Measurements from ENCODE around the gene FGD5.

FGD5 gene

DNA sequence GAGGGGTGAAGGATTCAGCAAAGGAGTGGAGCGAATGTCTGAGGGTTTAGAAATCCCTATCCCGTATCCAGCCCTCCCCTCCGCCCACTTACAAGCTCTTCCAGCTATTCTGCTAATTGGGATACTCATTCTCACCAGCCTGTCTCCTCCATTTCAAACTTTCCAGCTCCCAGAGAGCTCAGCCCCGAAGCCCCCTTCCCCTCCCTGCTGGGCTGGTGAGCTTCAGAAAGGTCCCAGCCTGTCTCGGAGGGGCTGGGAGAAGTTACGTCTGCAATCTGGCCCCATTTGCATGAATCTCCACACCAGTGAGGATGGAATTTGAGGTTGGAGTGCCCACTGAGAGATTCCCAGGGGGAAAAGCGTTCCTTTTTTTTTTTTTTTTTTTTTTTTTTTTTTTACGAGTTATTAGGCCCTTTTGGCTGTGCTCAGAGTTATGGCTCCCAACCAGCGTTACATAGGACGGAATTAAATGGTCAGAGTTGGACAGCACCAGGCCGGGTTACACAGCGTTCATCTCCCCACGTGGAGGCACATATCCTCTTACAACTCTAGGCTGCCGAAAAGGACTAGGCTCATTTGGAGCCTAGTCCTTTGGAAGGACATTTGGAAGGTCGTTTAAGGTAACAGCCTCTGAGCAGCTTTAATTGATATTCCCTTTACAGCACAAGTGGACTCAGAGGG, 34.6 kb downstream of the FGD5 start:
- no peak for DNase-seq

DNA sequence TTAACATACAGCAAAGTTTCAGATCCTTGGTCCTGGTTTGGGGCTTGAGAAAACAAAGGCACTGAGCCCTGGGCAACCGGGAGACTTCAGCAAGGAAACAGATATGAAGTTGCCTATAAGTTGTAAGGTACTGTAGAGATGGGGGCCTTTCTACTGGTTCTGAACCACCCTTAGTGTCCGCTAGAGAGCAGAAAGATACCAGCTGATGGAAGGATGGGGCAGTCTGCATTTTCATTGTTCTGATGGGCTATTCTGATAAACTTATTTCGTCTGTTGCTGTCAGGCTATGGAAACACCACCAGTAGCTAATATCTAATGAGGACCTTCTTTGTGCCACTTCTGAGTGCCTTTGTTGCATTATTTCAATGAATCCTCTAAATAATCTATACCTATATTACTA, 38.7 kb downstream of the FGD5 start:
- DNase-seq, result no peak

GRCh38 chr3:14858105-14858504, 39.3 kb downstream of the FGD5 start:
- DNase-seq, result no peak

- no peak for DNase-seq
Measured at GRCh38 chr3:14859880-14860279, 41.1 kb downstream of the FGD5 start.

DNA sequence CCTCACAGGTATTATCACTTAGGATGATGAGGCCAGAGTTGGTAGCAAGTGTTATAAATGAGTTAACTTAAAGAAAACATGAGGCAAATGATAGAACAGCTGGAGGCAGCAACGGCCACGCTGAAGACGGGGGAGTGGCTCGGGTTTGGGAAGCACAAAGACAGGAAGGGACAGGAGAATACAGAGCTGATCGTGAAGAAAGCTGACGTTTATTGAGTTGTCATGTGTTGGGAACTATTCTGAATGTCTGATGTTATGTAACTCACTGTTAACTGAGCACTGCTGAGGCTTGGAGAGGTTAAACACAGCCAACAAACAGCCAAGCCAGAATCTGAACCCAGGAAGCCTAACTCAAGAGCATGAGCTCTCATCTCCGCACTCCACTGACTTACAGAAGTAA, 42.3 kb downstream of the FGD5 start:
- DNase-seq, result no peak

DNA sequence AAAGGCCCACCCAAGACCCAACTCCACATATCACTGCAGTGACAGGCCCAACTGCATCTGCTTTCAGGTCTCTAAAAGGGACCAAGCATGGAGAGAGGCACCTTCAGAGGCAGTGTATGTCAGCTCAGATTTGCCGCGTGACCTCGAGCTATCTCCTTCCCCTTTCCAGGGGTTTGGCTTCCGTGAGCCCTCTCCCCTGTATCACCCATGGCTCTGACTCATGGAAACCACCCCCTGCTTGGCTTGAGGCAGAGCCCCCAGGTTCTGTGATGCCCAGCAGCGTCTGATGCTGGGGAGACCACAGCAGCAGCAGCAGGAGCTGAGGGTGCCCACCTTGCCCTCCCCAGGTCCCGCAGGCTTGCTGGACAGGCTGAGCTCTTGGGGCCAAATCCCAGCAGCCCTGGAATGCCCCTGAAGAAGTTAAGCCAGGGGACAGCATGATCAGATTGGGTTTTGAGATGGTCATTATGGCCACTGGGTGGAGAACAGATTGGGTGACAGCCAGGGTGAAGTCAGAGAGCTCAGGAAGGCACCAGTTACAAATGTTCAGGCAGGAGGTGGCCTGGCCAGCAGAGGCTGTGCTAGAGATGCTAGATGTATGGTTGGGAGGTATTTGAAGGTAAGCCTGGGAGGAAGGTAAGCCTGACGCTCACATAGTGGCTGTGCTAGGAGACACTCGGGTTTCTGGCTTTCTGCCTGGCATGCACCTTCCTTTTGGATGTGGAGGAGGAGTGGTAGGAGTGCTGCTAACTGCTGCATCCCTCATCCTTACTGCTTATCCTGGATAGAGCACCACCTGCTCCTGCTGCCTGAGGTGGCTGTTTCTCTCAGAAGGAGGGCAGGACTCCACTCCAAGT, 42.9 kb downstream of the FGD5 start:
- DNase-seq, result no peak

DNA sequence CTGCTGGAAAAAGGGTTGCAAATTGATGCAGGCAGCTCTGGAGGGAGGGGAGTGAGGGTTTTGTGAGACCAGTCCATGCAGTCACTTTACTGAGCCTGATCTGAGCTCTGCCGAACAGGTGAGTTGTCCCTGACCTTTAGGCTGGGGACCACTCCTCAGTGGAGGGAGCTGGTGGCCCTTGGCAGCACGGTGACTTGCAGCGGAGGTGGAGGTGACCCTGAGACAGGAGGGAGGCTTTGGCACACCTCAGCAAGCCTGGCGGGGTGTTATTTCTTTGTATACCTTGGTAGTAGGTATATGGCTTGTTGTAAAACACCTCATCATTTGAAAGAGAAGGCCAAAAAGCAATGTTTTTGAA, 43.5 kb downstream of the FGD5 start:
- no peak for DNase-seq

DNA sequence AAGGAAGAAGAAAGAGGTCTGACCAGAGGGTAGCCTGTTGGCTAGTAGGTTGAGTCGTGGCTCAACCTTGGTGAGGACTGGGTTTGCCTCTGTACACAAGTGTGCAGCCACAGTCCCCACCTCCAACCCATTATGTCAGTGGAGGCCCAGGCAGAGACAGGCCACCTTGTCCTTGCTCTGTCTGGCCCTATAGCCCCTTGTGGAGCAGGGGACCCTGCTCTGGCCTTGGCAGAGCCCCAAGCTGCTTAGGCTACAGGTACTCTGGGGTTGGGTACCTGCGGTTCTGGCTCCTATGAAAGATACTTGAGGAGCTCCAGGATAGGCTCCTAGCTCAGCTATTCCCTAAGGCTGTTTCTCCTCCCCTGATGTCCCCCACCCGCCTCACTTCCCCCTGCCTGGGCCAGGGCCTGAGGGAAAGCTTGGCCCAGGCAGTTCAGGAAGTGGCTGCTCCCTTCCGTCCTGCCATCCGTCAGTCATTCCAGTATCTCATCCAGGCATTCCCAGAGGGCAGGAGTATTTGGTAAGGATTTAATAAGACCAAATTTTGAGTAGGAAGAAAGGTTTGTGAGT, 44.0 kb downstream of the FGD5 start:
- DNase-seq, result no peak

- no peak for DNase-seq
Measured at GRCh38 chr3:14863333-14864100, 44.8 kb downstream of the FGD5 start.

DNA sequence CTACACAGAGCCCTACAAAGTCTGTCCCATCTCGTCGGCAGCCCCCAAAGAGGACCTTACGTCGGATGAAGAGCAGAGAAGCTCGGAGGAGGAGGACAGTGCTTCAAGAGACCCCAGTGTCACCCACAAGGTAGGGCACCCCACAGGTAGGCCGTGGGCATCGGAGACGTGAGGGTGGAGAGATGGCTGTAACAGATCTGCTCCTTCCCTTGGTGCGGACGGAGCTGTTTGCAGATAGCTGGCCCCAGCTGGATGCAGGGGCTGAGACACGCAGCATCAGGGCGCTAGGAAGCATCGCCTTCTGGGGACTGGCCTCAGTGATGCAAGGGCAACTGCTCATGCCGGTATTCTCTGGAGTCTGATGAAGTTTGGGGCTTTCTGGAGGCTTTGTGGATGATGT, 45.4 kb downstream of the FGD5 start:
- DNase-seq, result no peak

- no peak for DNase-seq
Measured at GRCh38 chr3:14866627-14867026, 47.9 kb downstream of the FGD5 start.

DNA sequence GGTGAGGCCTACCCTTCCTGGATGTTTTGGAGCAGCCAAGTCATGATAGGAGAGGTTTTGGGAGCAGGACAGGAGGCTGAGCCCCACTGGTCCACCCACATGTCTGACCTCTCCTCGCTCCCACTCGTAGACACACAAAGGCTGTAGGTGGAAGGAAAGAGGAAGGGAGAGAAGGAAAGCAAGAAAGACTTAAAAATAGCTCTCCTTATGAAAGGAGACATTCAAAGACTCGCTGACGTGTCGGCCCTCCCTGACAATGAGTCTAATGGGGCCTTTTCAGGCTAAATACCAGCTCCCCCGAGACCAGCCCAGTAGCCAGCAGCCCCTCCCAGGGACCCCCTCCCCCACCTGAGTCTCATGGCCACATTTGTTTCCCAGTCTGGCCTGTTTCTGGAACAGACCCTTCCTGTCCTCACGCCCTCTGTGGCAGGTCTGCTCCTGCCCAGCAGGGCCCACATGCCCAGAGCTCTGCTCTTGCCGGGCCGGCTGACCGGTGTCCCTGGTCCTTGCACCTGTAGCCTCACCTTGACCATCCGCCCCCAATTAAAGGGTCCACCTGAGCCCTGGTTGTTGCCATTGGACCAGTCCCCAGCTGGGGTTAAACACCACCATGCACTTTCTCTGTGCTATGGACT, 49.3 kb downstream of the FGD5 start:
- no peak for DNase-seq

DNA sequence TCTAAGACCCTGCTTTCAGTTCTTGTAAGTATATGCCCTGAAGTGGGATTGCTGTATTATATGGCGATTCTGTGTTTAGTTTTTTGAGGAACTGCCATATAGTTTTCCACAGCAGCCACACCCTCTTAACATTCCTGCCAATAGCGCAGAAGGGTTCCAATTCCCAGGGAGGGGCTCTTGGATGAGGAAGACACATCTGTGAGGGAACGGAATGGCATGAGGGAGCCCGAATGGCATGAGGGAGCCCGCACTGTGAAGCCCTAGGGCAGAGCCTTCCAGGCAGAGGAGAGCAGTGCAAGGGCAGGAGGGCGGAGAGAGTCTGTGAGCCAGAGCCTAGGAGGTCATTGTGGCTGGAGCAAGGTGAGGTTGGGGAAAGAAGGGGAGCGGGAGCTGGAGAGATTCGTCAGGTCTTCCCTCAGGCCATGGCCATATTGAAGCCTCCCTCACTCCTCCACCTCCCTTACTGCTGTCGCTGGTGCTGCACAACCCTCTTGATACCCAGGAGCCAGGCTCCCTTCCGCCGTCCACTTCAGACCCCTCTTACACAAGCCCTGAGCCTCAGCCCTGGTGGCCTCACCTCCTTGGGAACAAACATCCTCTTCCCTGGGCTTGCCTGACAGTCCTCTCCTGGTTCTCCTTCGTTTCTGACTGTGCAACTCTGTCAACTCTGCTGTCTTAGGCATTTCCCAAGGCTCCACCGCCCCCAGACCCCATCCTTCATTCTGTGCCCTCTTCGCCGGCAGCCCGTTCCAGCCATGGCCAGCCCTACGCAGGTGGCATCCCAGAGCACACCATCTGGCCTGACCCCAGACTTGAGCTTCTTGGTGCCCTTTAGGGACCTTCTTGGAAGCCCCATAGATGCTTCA, 51.4 kb downstream of the FGD5 start:
- DNase-seq, result no peak

- no peak for DNase-seq
Measured at GRCh38 chr3:14870783-14871060, 52.0 kb downstream of the FGD5 start.

DNA sequence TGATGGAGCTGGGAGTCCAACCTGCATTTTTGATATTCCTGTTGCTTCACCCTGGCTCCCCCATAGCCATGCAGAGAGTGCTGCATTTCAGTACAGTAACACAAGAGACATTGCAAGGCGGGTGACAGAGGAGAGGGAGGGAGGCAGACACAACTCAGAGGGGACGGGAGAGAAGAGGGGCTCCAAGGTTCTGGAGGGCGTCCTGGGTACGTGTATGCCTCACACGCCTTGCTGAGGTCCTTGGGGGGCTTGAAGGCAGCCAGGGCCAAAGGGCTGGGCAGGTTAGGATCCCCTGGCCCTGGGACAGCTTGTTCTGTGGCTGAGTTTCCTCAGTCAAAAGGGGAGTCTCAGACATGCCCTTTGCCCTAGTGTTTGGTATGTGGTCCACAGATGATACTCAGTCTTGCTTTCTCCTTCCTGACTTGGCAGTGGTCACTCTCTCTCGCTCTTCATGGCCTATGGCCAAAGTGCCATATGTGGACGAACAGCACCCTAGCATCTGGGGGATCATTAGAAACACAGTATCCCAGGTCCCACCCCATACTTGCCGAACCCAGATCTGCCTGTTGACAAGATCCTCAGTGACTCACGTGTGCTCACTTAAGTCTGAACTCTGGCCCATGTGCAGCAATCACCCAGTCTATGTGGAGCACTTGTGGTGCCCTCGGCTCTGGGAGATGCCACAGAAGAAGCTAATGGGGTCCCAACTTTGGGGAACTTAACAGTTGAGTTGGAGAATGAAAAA, 52.9 kb downstream of the FGD5 start:
- no peak for DNase-seq

- no peak for DNase-seq
Measured at GRCh38 chr3:14872706-14873105, 53.9 kb downstream of the FGD5 start.

GRCh38 chr3:14874784-14875183, 56.0 kb downstream of the FGD5 start:
- no peak for DNase-seq

DNA sequence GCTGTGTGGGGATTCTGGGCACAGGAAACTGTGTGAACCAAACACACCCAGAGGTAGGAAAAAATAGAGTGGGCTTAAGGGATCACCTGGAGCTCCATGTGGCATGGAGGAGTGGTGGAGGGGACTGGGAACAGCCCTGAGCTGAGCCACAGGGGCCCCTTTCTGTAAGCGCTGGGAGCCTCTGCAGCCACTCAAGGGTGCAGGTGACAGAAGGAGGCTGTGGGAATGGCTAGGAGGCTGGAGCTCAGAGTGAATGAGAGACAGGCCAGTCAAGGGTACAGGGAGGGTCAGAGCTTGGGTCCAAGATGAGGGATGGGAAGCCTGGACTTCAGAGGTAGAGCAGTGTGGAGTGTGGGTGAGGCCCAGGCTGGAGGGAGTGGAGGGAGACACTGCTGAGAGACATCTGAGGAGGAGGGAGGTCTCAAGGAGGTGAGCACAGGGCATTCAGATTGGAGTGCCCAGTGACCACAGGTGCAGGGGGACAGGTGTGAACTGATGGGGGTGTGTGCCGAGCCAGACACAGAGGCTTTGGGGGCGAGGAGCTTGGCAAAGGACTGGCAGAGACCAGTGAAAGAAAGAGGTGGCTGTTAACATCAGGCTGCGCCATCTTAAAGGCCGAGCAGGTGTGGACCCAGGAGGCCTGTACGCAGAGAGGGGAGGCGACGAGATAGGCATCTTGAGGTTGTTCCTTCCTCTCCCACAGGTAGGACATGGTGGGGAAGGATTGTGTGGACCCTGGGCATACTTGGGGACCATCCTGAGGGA, 56.8 kb downstream of the FGD5 start:
- DNase-seq, result no peak

DNA sequence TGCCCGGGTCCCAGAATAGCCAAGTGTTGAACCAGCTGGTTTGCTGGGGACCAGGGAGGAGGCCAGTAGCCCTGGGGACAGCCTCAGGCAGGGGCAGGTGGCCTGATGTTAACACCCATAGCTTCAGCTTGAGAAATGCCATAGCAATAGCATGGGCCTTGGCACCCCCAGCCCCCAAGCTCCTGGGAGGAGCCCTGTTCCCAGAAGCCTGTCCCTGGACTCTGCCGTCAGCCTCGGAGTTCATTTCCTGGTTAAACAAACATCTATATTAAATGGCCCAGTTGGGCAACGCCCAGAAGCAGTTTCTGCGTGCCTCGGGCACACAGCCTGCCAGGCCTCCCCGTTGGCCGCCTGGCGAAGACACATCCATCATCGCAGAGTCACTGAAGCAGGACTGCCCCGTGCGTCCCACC, 58.2 kb downstream of the FGD5 start:
- DNase-seq, result no peak

GRCh38 chr3:14877469-14877868, 58.7 kb downstream of the FGD5 start:
- DNase-seq, result no peak
